NCI-H2227 treated with DMSO at 0.1 percent for 48 hours (cell line): Measurements from ENCODE around the gene FITM2.

Experiments used
- DNase-seq: peaks from one replicate; lab custom pipeline; 2025; lab: John Stamatoyannopoulos, UW

Gene FITM2

GRCh38 chr20:44280387-44280786, 30.6 kb downstream of the FITM2 start:
- no peak for DNase-seq

GRCh38 chr20:44279228-44279627, 31.8 kb downstream of the FITM2 start:
- DNase-seq = no peak

- DNase-seq = no peak
These were observed 36.5 kb downstream of the FITM2 start for GRCh38 chr20:44274303-44275017.

- DNase-seq = no peak
These were observed 37.5 kb downstream of the FITM2 start for GRCh38 chr20:44273231-44274215.

GRCh38 chr20:44271915-44272663, 38.9 kb downstream of the FITM2 start:
- DNase-seq = peak; percentile 60

GRCh38 chr20:44268802-44269201, 42.2 kb downstream of the FITM2 start:
- no peak for DNase-seq

GRCh38 chr20:44264287-44264686, 46.7 kb downstream of the FITM2 start:
- no peak for DNase-seq

GRCh38 chr20:44258226-44258890, 52.6 kb downstream of the FITM2 start:
- no peak for DNase-seq

GRCh38 chr20:44256961-44257360, 54.0 kb downstream of the FITM2 start:
- DNase-seq = no peak

GRCh38 chr20:44255942-44256341, 55.1 kb downstream of the FITM2 start:
- DNase-seq = no peak

- no peak for DNase-seq
These were observed 56.9 kb downstream of the FITM2 start for GRCh38 chr20:44254073-44254472.

GRCh38 chr20:44253528-44253927, 57.5 kb downstream of the FITM2 start:
- DNase-seq = no peak
